ENCODE data around the gene IL2RA.
A peak's percentile ranks its signal among the peaks of the same experiment; 100 is the strongest.
"Not testable (repeated sequence)": the region's sequence is repeated elsewhere in the genome, so short reads cannot be mapped to it uniquely, and the experiment has no call there.

Gene IL2RA

DNA sequence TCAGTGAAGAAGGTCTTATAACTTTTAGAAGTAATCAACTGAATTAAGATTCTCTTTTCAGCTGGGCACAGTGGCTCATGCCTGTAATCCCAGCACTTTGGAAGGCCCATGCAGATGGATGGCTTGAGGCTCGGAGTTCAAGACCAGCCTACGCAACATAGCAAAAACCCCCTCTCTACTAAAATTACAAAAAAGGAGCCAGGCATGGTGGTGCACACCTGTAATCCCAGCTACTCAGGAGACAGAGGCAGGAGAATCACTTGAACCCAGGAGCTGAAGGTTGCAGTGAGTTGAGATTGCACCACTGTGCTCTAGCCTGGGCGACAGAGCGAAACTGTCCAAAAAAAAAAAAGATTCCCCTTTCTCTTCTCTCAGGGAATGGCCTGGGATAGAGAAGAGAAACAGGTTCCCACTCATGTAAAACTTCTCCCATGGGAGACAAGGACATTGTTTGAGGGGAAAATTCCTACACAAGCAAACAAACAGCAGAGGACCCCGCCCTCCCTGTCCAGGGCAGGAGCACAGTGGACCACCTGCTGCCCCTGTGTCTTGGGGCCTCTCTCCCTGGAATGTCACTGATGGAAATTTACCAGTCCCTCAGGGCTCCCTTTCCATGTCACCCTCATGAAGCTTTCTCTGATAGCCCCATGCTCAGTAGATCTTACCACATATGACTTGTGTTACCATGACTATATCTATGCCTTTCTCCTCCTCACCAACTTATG is 5.6 kb downstream of the IL2RA start:
- DNase-seq = no peak

DNA sequence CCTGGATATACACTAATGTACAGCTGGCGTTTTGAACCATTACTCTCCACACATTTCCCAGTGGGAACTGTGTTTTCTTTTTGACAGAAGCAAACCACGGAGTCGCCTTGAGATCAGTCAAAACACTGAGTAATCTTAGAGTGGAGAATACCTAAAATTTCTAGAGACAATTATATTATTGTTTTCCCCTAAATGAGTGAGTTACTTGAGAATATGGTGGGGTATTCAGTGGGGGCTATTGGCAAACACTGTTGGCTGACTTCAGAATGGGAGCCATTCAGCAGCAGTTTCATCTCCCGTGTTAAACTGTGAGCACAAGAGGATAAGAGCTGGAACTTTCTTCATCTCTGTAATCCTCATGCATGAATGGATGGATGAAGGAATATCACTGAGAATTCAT is 6.2 kb downstream of the IL2RA start:
- no peak for DNase-seq

DNA sequence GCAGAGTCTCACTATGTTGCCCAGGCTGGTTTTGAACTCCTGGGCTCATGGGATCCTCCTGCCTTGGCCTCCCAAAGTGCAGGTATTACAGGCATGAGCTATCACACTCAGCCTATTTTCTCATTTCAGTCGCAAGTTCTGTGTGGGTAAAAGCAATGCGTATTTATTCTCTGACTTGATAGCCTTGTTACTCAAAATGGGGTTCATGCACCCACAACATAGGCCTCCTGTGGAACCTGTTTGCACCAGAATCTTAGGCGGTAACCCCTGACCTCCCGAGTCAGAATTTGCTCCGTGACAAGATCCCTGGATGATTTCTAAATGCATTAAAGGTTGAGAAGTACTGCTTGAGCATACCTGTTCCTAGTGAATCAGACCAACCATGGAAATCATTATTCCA is 7.3 kb downstream of the IL2RA start:
- no peak for DNase-seq

DNA sequence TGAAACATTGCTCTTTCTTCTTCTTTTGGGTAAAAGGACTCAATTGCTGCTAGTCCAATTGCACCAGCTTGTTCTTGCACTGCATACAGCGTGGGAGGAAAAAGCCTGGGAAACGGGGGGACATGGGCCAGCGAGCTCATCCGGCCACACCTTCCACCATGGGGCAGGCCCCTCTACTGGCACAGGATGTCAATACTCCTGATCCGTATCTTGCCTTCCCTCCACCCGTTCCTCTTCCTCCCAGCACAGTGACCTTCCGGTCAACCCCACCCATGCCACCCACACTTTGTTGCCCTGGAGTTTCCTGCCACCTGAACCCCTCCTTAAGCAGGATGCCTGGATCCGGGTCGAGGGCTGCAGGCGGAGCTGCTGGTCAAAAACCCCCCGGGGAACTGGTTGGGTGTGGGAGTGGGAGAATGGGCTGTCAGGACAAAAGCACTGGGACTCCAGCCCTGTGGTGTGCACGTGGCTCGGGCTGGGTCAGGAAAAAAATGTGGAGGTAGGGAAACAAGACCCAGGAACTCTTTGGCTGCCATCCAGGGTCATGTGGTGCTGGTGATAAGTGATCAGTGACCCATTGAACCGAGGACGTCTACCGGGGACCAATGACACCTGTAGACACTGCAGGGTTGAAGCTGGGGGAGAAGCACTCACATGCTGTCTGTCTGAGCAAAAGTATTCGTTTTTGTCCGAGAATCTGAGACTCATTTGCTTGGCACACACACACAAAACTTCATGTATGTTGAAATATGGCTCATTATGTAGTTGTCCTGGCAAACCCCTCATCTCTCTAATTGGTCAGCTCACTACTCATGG is 8.1 kb downstream of the IL2RA start:
- peak; percentile 41 for DNase-seq

DNA sequence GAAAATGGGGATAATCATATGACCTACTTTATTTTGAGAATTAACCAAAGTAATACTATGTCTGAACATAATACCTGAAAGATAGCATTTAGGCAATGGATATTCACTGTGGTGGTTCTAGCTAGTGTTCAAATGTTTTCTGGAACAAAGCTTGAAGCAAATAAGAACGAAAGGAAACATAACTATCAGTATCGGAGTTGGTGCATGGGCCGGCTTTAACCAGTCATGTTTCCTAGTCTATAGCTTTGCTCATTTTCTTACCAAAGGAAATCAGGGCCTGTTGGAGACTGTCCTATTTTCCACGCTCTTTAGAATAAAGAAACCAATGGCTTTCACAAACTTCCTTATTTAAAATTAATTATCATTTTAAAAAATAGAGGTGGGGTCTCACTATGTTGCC is 8.9 kb downstream of the IL2RA start:
- no peak for DNase-seq

DNA sequence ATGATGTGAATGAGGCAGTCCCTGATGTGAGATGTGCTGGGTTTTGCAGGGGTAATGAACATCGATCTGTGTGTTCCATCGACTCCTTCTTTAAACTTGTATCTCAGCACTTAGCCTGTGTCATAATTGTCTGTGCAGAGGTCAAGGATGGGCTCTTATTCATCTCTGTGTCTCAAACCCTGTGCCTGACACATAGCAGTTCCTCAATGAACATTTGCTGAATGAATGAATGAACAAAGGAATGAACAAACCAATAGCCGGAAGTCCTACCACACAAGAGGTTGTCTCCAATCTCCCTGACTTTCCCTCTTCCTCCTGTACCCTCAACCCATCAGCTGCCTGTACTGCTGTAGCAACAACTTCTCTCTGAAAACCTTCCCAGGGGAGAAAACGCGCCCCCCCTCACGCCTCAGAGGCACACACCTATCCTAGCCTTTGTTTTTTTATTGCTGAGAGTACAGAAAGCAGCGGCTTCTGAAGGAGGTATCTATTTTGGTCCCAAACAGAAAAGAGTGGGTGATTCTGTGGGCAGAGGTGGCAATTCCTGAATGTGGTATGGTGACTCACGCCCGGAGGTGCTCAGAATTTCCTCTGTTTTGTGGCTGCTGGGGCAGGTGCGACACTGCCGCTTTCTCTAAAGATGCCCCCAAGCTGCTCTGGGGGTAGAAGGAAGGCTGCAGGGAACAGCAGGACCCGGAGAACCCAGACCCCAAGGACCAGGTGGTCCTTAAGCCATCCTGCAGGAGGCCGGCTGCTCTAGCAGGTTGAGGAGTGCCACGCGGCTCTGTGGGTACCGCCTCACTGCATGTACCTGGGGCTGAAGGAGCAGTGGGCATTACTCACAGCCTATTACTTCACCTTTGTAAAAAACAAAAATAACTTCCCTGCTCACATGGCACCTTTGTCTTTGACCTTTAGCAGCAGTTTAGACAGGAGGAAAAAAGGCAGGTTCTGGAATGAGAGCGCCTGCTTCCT is 9.6 kb downstream of the IL2RA start:
- no peak for DNase-seq

DNA sequence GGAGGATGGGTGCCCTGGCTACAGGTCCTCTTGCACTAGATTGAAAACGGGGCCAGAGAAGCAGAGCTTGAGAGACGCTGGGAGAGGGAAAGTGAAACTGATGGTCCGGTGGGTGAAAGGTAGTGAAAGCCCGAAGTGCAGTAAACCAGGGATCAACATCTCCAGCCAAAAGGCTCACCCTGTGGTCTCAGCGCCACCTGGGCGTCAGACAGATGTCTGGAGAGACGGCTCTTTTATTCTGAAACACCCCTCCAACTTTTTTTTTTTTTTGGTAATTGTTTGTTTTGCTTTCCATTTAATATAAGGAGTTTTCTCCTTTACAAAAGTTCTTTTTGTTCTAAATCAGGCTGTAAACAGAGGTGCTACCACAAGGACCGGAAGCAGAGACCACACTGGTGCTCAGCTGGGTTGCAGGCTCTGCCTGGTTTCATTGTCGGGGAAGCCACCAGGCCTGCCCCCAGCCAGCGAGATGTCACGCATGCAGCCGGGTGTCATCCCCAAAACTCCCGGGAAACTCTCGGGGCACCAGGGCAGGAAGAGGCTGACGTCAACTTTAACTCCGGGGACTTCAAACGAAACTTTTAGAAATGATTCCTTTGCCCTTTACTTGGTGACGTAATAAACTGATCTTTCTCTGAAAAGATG is 11.2 kb downstream of the IL2RA start:
- DNase-seq = peak; percentile 17

DNA sequence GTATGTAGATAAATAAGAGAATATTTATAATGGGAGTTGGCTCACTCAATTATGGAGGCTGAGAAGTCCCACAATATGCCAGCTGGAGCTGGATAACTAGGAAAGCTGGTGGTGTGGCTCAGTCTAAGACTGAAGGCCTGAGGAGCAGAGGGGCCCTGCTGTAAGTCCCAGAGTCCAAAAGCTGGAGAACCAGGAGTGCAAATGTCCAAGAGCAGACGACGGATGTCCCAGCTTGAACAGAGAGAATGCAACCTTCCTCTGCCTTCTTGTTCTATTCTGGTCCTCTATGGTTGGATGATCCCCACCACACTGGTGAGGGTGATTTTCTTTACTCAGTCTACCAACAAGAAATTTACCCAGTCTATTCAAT is 13.2 kb downstream of the IL2RA start:
- no peak for DNase-seq

DNA sequence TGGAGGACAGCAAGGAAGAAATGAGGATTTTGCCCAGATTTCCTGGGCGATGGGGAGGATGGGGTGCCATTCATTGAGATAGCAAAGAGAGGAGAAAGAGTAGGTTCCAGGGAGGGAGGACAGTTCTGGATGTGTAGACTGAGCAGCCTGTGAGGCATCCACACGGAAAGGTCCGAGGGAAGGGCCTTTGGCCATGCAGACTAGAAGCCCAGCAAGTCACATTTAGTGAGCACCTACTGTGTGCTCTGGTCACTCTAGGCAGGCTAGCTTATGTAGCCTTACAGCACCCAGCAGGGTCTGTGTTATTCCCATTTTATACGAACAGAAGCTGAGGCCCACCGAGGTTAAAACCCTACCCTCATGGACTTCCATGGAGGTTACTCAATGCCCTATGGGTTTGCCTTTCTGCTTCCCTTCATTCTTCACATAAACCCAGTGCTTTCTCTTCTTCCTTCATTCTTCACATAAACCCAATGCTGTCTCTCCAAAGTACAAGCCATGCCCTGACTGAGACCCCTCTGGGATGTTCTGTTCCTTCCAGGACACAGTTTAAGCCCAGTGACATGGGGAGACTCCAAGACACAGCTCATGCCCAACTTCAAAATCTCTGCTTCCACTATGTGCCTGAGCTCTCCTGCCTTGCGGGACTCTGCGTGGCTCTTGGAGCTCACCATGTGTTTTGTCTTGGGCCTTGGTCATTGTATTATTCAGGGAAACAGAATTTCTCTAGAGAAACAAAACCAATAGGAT is 13.7 kb downstream of the IL2RA start:
- no peak for DNase-seq

DNA sequence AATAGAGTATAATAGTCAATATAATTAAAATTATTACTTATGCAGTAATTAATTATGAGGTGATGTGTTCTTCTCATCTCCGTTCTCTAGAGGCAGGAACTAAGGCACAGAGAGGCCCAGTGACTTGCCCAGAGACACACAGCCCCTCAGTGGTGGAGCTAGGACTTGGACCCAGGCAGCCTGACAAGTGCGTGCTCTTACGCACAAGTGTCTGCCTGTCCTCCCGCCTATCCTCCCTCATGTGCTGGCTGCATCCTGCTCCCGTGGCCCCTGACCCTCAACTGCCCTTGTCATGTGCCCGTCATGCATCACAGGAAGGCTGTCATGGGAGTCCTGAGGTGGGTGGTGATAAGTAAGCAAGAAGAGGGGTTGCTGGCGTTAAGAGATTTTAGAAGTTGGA is 14.3 kb downstream of the IL2RA start:
- DNase-seq = no peak

DNA sequence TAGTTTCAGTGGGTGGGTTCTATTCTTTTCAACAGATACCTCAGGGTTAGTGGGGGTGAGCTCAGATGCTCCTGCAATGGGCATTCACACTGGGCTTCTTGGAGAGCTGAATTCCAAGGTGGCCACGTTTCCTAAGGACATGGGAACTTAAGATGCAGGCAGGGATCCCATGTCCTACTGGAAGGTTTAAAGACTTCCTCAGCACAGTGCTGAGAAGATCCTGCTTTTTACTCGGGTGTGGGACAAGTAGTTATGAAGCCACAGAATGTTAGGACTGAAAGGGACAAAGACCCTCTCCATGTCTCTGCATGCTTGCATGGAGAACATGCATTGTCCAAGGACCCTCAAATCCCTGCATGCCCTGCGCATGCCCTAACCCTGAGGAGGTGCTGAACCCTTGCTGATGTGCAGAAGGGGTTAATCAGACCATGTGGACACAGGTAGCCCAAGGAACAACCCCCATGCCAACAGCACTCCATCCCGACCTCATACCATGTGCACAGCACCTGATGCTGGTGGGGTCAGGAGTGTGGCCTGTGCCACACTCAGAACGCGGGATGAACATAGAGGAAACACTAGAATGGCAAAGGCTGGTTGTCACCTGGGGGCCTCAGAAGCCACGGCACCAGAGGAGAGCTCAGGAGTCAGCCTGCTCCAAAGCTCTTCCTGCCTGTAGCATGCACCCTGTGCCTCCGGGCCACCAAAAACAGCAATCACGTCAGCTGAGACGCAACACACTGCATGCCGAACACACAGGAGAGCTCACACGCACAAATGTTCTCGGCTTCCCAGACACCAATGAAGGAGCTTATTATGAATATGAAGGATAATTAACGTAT is 15.2 kb downstream of the IL2RA start:
- DNase-seq = no peak

DNA sequence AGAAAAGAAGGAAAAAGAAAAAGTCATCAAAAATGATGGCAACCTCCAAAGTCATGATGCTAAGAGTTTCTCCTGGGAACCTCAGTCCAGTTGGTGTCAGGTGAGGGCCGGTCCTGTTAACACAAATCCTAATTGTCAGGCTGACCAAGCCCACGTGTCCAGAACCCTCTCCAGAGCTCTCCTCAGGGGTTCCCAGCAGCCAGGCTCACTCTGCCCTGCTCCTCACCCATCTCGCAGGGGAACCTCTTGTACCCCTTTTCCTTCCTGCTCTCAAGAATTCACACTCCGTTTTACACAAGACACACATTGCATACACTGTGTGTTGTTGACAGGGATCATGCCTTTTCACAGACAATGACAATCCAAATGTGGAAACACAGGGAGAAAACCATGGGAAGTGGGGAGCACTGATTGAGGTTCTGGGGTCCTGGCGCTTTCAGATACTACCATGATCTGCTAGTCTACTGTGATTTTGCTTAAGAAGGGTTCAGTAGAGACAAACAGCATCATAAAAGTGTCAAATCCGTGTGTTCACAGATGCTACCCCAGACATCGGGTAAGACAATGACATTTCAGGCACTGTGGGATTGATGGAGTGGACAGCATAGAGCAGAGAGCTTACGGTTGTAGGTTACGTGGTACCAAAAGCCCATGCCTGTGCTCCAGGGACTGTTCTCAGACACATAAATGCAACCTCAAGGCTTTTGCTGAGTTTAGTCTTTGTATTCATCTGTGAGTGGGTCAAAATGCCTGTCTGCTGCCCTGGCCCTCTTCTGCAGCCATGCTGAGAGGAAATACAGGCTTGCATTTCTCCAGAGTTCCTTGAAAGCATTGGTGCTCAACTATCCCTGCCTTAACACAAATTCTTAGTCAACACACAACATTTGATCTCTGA is 16.0 kb downstream of the IL2RA start:
- DNase-seq = no peak

DNA sequence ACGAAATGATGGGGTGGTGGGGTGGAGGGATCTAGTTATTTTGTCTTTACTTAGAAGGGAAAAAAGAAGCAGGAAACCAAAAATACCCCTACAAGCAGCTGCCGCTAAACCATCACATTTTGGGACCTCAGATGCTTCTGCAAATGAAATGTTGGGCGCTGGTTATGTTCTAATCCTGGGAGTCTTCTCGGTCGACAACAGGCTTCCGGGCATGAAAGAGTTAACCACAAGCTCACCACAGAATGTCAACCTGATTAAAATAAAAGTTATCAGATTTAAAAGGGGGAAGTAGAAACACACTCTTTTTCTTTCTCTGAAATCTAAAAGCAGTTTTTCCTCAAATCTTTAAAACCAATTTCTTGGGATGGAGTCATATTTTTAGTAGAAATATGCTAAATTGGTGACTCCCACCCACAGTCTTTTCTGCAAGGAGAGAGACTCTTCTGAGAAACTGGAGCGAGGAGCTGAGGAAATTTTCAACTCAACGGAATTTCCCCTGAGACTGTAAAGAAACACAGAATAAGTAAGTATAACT is 16.8 kb downstream of the IL2RA start:
- DNase-seq = no peak

DNA sequence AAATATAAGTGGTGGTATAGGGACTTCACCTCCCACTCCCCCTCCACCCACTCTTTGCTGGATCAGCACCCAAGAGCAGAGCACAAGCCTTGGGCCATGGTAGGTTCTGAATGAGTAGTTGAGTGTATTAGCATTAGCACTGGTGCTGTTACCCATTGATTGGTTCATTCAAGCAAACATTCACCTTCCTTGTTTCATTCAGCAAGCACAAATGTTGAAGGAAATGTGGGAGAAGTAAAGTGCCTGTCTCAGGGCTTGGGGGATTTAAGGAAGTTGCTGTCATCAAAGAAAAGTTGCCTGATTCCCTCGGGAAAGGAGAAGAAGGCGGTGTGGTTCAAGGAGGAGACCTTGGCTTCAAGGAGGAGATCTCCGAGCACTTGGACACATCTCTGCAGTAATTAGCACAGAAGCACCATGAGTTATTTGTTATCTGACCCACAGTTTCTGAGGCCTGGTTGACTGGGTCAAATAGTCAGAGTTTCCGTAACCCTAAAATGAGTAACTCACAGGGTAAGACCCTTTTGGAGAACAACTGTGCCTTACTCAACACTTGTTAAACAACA is 17.3 kb downstream of the IL2RA start:
- DNase-seq = no peak

DNA sequence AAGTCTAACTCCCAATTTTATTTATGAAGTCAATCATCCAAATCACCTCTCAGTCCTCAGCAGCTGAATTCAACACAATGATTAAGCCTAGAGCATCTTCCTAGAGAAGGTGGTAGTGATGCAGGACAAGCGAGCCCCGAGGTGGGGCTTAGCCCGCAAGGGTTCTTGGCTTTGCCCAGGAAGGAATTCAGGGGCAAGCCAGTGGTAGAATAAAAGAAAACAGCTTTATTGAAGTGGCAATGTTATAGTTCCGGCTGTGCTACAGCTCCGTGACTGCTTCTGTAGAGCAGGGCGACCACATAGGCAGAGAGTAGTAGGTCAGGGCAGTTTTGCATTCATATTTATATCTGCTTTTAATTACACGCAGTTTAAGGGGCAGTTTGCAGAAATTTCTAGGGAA is 18.1 kb downstream of the IL2RA start:
- no peak for DNase-seq

DNA sequence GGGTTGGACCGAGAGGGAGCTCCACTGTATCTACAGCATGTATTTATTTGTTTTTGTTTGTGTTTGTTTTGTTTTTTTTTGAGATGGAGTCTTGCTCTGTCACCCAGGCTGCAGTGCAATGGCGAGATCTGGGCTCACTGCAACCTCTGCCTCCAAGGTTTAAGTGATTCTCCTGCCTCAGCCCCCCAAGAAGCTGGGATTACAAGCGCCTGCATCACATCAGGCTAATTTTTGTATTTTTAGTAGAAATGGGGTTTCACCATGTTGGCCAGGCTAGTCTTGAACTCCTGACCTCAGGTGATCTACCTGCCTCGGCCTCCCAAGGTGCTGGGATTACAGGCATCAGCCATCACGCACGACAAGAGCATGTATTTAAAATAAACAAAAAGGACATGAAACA is 18.8 kb downstream of the IL2RA start:
- not testable (repeated sequence) for DNase-seq

DNA sequence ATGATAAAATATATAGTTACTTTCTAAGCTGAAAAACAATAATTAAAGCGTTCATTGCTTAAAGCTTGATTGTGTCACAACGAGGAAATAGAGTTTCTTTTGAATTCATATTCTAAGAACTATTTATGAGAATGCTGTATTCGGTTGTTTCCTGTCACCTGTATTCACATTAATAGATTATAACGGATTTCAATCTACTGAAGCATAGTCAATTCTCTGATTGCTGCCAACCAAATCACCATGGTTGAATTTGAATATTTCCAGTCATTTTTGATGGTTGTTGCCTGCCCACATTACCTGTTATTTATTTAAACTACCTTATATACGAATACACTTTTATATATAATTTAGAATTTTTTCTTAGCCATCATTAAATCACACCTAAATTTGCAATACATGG is 22.0 kb downstream of the IL2RA start:
- no peak for DNase-seq

DNA sequence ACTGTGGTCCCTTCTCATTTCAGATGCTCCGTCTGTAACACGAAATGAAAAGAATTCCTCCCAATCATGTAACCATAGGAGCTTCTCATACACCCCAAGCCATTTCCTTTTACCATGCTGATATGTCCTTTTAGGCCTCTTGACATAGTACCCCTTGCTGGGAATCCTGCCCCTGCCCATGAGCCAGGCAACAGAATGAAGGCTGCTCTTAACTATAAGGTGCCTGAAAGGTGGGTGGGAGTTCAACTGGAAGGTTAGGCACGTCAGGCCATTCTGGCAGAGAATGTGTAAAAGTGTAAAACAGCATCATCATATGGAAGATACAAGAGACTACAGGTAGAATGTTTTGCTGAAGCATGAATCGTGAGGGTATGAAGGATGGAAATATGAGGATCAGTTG is 22.5 kb downstream of the IL2RA start:
- DNase-seq = no peak

DNA sequence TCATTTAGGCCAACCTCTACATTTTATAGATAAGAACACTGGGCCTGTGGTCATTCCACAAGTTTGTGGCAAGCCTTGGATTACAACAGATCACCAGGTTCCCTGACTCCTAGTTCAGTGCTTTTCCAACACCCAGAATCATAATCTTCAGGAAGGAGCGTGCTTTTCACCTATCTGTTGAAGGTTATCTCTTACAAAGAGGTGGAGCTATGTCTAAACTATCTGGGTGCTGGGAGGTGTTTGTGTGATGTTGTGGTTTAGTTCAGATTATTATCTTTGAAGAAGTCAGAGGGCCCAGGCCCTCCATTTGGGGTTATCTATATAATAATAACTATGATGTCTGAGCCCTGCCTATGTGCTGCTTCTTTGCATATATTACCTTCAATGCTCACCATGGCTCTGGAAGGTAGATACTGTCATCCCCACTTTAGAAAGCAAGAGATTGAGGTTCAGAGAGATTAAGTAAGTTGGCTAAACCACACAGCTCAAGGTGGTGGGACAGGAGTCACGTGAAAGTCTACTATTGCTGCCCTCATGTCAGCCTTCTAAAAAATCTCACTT is 24.0 kb downstream of the IL2RA start:
- no peak for DNase-seq
